Thoracic aorta (tissue), 2 donors: ENCODE results near the gene COL20A1. TPM values are rescaled to one million over a fixed set of nuclear protein-coding genes. Genes with fewer than 3 reads are reported as not detected.
"Not testable (repeated sequence)": the region's sequence is repeated elsewhere in the genome, so short reads cannot be mapped to it uniquely, and the experiment has no call there.

Experiments used
- ATAC-seq: fragments of 150-250 bp; one replicate; pipeline ENCODE4 v1.8.0; 2017; ENCODE audit warnings: low read depth; ENCODE audit not compliant: insufficient number of reproducible peaks, low FRiP score
- DNase-seq: peaks from one replicate; pipeline ENCODE4 v3.0.0-alpha.2; 2020; ENCODE audit warnings: low spot score
- H3K27ac ChIP-seq, 2 donors: fragments of 200-600 bp; sonication (generic); 1 replicate in 1 of 2; 2 replicates in 1 of 2; pipeline ENCODE4 v1.5.1; 2016; ENCODE audit warnings: mild to moderate bottlenecking in 2 of 2, moderate library complexity in 2 of 2
- H3K27me3 ChIP-seq: fragments of 200-600 bp; sonication (generic); replicated peaks from 2 replicates; pipeline ENCODE4 v1.6.0; 2016; ENCODE audit warnings: mild to moderate bottlenecking; ENCODE audit not compliant: insufficient read depth
- H3K36me3 ChIP-seq: fragments of 200-600 bp; sonication (generic); one replicate; pipeline ENCODE4 v1.5.1; 2016
- H3K4me1 ChIP-seq, 2 donors: fragments of 200-600 bp; sonication (generic); 1 replicate in 1 of 2; 2 replicates in 1 of 2; pipeline versions ENCODE4 v1.5.1 to v1.6.0; 2016; ENCODE audit warnings: low read depth in 2 of 2, mild to moderate bottlenecking in 1 of 2; ENCODE audit not compliant: control insufficient read depth in 1 of 2
- H3K4me3 ChIP-seq: fragments of 200-600 bp; sonication (generic); 2 replicates; pipeline ENCODE4 v1.5.1; 2016; ENCODE audit warnings: mild to moderate bottlenecking
- H3K9me3 ChIP-seq: fragments of 200-600 bp; sonication (generic); 2 replicates; pipeline ENCODE4 v1.5.1; 2016
- CTCF ChIP-seq: fragments of 200-600 bp; sonication (generic); IDR thresholded peaks from one replicate; pipeline ENCODE4 v1.5.1; 2019; ENCODE audit warnings: antibody characterized with exemption
- total RNA-seq, 2 donors: library from RNA; depleted of rRNA; stranded (reverse); fragments of >200 nt; gene quantifications; one replicate each; pipeline versions ENCODE4 v1.1.0 to v1.2.3, GENCODE V29; 2016

Gene COL20A1
- total RNA-seq, 2 donors from 2014 or later = not detected

- ATAC-seq (no peak), DNase-seq (no peak)
- no peaks in the 10 kb centered on the region for H3K36me3 ChIP-seq
- no peak overlapping the region for H3K27ac ChIP-seq
- no peak overlapping the region for H3K4me3 ChIP-seq
- H3K4me1 ChIP-seq = no peaks in the 10 kb centered on the region
- H3K9me3 ChIP-seq = no peaks in the 10 kb centered on the region
- TF ChIP-seq CTCF = no peak
- H3K27me3 ChIP-seq = no peaks in the 10 kb centered on the region
Observed at GRCh38 chr20:63331741-63332400, 38.9 kb downstream of the COL20A1 start.

- no peak for TF ChIP-seq CTCF
- Histone ChIP-seq H3K9me3 (no peaks in the 10 kb centered on the region), H3K36me3 (no peaks in the 10 kb centered on the region), H3K27me3 (no peaks in the 10 kb centered on the region), H3K4me3 (no peak overlapping the region), H3K27ac (no peak overlapping the region), H3K4me1 (no peaks in the 10 kb centered on the region)
- no peak for DNase-seq
- ATAC-seq = no peak
Observed at GRCh38 chr20:63332488-63333240, 39.7 kb downstream of the COL20A1 start.

- ATAC-seq = no peak
- no peak overlapping the region for H3K4me3 ChIP-seq
- H3K27me3 ChIP-seq = no peaks in the 10 kb centered on the region
- H3K36me3 ChIP-seq = no peaks in the 10 kb centered on the region
- TF ChIP-seq CTCF = no peak
- H3K4me1 ChIP-seq = no peaks in the 10 kb centered on the region
- no peak overlapping the region for H3K27ac ChIP-seq
- no peaks in the 10 kb centered on the region for H3K9me3 ChIP-seq
- no peak for DNase-seq
Observed at GRCh38 chr20:63333241-63333836, 40.4 kb downstream of the COL20A1 start.

GRCh38 chr20:63334356-63334755 lies 41.4 kb downstream of the COL20A1 start:
- no peak for ATAC-seq

GRCh38 chr20:63335060-63335459 lies 42.1 kb downstream of the COL20A1 start:
- H3K27ac ChIP-seq, H3K4me3 ChIP-seq, H3K9me3 ChIP-seq, H3K36me3 ChIP-seq, ATAC-seq, DNase-seq, H3K27me3 ChIP-seq, H3K4me1 ChIP-seq: not testable (repeated sequence)

More at GRCh38 chr20:63334356-63334755, 41.4 kb downstream of the COL20A1 start:
- no peaks in the 10 kb centered on the region for H3K9me3 ChIP-seq
- H3K4me1 ChIP-seq = no peaks in the 10 kb centered on the region
- no peak overlapping the region for H3K27ac ChIP-seq
- DNase-seq = no peak
- no peak overlapping the region for H3K4me3 ChIP-seq
- TF ChIP-seq CTCF = no peak
- no peaks in the 10 kb centered on the region for H3K27me3 ChIP-seq
- H3K36me3 ChIP-seq = no peaks in the 10 kb centered on the region
